CD4-positive, alpha-beta T cell treated with Interleukin-17A for 4 hours (primary cell): ENCODE measurements around the gene GPC6.

Source experiments
- DNase-seq: peaks from one replicate; pipeline ENCODE4 v3.0.0-alpha.2; 2020; ENCODE audit warnings: mixed read lengths

GPC6 gene

GRCh38 chr13:93708308-93709075 is 481.9 kb downstream of the GPC6 start:
- no peak for DNase-seq

GRCh38 chr13:93709506-93710244 is 483.1 kb downstream of the GPC6 start:
- no peak for DNase-seq

DNA sequence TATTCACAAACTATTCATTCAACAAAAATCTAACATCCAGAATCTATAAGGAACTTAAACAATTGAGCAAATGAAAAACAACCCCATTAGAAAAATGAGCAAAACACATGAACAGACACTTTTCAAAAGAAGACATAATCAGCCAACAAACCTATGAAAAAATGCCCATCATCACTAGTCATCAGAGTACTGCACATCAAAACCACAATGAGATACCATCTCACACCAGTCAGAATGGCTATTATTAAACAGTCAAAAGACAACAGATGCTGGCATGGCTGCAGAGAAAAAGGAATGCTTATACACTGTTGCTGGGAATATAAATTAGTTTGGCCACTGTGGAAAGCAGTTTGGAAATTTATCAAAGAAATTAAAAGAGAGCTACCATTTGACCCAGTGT is 487.6 kb downstream of the GPC6 start:
- DNase-seq, result no peak

DNA sequence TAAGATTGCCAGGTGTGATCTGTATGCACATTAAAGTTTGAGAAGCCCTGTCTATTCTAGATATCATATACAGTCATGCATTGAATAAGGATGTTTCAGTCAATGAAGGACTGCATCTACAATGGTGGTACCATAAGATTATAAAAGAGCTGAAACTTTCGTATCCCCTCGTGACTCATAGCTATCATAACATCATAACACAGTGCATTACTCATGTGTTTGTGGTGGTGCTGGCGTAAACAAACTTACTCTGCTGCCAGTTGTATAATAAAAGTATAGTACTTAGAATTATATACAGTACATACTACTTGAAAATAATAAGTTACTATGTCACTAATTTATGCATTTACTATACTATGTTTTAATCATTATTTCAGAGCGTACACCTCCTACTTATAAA is 489.3 kb downstream of the GPC6 start:
- DNase-seq, result no peak

- DNase-seq, result no peak
Observed at GRCh38 chr13:93716623-93717022, 490.0 kb downstream of the GPC6 start.

DNA sequence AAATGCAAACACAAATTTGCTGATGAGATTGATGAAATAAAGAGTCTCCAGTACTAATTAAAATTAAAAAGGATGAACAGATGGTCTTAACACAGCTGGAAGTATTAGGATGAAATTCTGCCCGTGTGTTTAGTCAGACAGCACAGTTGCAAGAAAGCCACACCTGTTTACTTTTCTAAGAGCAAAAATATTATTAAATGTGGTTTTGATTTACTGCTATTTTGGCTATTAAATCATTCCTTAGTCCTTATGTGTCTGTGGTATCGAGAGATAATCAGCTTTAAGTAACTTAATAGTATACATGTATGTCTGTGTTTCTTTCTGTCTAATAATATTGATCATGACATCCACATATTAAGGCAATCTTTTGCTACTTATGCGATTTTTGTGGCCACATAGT is 494.9 kb downstream of the GPC6 start:
- DNase-seq, result no peak

GRCh38 chr13:93723316-93723715 is 496.7 kb downstream of the GPC6 start:
- no peak for DNase-seq

- no peak for DNase-seq
Observed at GRCh38 chr13:93724187-93724586, 497.6 kb downstream of the GPC6 start.

DNA sequence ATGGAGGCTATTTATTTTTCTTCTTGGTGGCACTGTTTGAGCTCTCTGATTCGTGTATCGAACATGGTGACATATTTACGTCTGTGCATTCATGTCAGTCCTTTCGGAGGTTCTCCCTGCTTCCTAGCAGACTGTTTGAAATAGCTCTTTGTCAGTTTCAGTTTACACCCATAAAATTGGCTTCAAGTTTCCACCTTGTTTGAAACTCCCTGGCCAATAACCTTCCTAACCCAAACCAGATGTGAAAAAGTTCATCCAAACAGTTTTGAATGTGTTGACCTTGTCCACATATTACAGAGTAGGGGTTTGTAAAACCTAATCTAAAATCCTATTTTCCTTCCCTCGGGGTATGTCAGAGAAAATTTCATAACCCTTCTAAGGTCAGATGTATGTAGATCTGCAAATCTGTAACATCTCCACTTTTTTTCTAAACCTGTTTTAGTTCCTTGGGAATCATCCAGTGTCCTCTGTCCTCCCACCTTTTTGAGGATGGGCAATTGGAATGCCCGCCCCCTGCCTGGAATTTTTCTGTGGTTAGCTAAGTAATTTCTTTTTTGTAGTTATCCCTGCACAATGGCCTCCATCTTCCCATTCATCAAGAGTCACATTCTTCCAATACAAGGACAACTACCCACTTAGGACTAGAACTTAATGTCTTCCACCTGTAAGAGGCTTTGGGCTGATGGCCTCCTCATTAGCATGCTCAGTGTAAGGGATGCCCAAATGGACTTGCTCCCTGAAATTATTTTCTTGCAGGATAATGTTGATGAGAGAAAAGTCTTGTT is 499.8 kb downstream of the GPC6 start:
- DNase-seq, result no peak

- DNase-seq, result no peak
Observed at GRCh38 chr13:93727211-93728141, 500.9 kb downstream of the GPC6 start.

DNA sequence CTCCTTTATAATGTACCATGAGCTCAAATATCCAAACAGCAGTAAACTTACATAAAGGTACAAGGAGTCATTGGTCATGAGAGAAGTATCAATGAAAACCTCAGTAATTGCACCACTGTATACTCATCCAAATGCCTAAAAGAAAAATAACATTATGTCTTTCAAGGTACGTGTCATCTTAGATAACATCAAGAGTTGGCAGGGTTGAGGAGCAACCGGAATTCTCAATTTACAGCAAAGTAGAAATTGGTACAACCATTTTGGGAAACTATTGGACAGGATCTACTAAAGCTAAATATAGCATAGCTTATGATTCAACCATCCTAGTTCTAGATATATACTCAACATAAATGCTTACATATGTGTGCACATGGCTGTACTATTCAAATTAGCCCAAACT is 502.8 kb downstream of the GPC6 start:
- DNase-seq, result no peak

DNA sequence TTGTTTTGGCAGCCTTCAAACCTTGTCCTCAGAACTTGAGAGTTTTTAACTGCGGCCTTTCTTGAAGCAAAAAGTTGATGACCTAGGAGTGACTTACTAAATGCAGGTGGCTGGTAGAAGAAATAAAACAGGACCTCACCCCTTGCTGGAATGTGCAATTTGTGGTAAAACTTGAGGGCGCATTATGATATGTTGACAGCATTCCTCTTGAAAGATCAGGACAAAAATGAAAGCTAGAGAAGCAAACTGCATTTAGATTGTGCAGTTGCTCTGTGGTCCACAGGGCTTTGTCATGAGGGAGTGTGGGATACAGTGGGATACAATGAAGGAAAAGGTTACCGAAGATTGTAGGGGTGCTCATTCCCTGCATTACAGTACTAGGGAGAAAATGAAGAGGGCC is 504.2 kb downstream of the GPC6 start:
- no peak for DNase-seq

DNA sequence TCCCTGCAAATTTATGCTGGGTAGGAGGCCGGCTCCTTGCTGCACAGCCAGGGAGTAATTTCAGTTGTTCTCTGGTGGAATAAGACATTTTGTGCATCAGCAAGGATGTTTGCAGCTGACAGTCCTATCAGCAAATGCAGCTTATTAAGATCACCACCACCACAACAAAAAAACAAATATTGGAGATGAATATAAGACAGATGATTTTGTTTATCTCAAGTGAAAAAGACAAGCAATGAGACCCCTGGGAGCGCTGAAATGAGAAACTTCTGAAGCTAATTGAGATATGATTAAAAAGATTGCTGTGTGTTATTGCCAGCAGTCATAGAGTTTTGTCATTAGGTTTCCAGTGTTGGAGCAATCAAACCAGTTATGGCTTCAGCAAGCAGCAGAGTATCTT is 505.6 kb downstream of the GPC6 start:
- no peak for DNase-seq

GRCh38 chr13:93736081-93736480 is 509.5 kb downstream of the GPC6 start:
- DNase-seq, result no peak

DNA sequence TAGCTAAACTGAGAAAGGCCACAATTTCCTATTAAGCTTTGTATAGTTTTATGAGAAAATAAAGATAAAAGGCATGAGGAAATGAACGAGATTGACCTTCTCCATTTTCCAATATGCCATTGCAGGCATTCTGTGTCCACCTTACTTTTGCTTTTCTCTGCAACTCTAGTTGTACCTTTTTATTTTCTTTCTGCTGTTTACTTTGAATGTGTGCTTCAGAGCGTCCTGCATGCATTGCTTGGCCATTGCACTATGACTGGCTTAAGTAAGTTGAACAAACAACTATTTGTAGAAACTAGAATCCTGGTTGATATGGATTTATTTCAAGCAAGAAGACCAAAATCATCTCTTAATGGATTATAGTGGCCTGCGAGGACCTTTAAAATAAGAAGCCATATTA is 510.3 kb downstream of the GPC6 start:
- no peak for DNase-seq

GRCh38 chr13:93740334-93740733 is 513.7 kb downstream of the GPC6 start:
- DNase-seq, result no peak

- no peak for DNase-seq
Observed at GRCh38 chr13:93744033-93744432, 517.4 kb downstream of the GPC6 start.

- DNase-seq, result no peak
Observed at GRCh38 chr13:93744886-93745285, 518.3 kb downstream of the GPC6 start.

- no peak for DNase-seq
Observed at GRCh38 chr13:93745884-93746283, 519.3 kb downstream of the GPC6 start.

GRCh38 chr13:93746589-93746988 is 520.0 kb downstream of the GPC6 start:
- no peak for DNase-seq

DNA sequence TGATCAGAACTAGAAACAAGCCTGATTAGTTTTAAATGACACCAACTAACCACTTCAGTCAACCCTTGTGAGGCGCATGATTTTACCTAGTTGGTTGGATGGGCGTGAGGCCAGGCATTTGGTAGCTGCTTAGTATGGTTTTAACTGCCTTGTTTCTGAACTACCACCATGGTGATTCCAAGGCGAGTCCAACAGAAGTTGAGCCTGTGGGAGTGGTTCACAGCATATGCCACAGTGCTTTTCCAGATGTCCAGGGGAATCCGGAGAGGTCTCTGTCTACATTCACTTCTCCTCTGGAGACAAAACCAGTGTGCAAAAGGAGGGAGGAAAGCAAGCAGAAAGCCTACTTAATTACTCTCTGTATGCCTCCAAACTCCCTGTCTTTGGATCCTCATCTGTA is 524.1 kb downstream of the GPC6 start:
- no peak for DNase-seq

DNA sequence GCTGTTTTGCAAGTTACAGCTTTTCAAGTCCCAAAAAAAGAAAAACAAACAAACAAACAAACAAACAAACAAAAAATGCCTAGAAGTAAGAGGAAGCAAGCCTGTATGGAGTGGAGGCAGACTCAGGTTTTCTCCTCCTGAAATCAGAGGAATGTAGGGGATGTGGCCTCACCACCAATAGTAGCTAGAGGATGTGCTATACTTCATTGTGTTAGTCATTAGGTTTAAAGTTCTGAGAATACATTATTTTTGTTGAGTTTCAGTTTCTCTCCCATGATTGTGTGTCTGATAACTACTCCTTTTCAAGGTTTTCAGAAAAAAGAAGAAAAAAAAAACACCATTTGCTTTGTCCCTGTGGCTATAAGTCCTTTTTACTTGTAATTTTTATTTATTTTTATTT is 524.5 kb downstream of the GPC6 start:
- no peak for DNase-seq

GRCh38 chr13:93752541-93752940 is 525.9 kb downstream of the GPC6 start:
- no peak for DNase-seq
